ENCODE data around the gene BAAT. TPM values are rescaled to one million over a fixed set of nuclear protein-coding genes. Genes with fewer than 3 reads are reported as not detected.

Gene BAAT
- total RNA-seq, 1 donor from 2014 or later = 0.22 TPM

DNA sequence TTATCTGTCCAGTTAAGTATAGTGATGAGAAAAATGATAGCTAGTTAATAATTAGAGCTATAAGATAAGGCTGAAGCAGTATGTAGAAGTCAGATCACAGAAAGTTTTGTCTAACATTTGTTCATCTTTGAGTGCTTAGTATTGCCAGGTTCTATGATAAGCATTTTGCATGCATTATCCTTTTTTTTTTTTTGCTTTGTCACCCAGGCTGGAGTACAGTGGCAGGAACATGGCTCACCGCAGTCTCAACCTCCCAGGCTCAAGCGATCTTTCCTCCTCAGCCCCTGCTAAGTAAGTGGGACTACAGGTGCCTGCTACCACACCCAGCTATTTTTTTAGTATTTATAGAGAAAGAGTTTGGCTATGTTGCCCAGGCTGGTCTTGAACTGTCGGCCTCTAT lies 17.5 kb downstream of the BAAT start:
- intact Hi-C loops (cut with DNase I) = no loop called here
- no peak for DNase-seq (ENCODE audit: low spot score)

DNA sequence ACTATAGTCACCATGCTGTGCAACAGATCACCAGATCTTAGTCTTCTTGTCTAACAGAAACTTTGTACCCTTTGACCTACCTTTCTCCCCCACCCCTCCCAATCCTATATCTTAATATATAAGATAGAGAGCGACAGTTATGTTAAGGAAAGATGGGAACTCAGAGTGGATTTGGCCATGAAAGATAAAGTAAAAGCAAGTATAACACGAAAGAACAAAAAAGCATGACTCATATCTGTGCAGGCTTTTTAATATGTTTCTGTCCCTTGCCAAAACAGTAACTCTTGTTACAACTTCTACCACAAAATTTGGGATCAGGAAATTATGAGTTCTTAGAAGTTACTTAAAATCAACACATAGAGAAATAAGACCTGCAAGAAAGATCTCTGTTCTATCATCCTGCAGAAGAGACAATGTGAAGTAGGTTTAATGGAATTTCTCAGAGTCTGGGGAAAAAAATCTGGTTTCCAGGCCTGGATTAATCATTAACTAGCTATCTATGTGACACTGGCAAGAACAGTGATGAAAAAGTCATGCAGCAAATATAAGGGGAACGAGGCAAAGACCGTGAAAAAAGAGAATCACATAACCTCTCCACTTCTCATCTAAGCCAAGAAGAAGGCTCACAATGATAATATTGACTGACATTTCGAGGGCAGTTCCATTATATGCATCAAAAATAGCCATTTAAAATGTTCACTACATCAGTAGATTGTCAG lies 18.6 kb downstream of the BAAT start:
- intact Hi-C loops (cut with DNase I) = no loop called here
- DNase-seq (ENCODE audit: low spot score) = no peak

- DNase-seq (ENCODE audit: low spot score) = no peak
- intact Hi-C loops (cut with DNase I) = no loop called here
These were observed 19.6 kb downstream of the BAAT start for GRCh38 chr9:101365181-101365580.

DNA sequence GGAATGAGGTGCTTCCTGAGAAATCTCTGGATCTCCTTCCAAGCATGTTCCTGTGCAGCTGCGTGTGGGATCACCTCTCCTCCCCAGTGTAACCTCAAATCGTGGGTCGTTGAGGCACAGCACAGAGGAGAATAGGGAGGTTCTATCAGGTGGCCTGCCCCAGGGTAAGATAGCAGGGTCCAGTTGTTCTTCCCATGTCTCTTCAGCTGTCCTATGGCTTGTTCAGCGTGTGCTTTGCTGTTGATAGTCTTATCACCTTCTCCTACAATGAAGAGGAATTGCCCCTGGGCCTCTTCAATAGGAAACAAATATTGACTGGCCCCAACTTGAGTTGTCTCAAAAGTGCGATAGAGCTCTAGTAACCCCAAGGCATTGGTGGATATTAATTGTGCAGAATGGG lies 22.4 kb downstream of the BAAT start:
- no peak for DNase-seq (ENCODE audit: low spot score)
- intact Hi-C loops (cut with DNase I) = no loop called here

DNA sequence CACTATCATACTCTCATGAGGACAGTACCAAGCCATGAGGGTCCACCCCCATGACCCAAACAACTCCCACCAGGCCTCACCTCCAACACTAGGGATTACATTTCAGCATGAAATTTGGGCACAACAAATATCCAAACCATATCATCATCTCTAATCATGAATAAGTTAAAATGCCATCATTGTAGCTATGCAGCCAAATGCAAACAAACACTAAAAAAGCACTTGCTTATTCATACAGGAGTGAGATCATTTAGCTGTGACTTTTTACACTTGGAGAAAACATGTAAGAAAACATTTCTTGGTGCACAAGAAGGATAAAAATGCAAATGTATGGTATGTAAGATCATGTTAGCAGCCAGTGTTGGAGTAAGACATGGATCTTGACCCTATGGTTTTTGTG lies 24.2 kb downstream of the BAAT start:
- DNase-seq (ENCODE audit: low spot score) = no peak
- intact Hi-C loops (cut with DNase I) = no loop called here

- no peak for DNase-seq (ENCODE audit: low spot score)
- intact Hi-C loops (cut with DNase I) = no loop called here
These were observed 25.1 kb downstream of the BAAT start for GRCh38 chr9:101359679-101360078.

DNA sequence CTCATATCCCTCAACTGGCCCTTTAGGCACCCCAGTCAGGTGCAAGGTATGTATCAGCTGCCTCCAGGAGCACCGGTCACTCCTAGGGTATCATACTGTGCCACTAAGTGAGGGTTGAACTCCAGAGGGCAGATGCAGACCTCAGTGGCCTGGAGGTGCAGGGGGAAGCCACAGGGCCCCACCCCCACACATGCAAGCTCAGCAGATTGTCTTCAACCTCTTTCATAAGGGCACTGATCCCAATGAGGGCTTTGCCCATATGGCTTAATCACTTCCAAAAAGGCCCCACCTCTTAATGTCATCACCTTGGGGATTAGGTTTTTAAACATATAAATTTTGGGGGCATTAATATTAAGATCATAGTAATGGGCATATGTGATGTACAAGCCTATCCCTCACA lies 28.2 kb downstream of the BAAT start:
- DNase-seq (ENCODE audit: low spot score) = no peak
- intact Hi-C loops (cut with DNase I) = no loop called here

- no peak for DNase-seq (ENCODE audit: low spot score)
- intact Hi-C loops (cut with DNase I) = no loop called here
These were observed 29.8 kb downstream of the BAAT start for GRCh38 chr9:101354765-101355708.

- intact Hi-C loops (cut with DNase I) = no loop called here
- no peak for DNase-seq (ENCODE audit: low spot score)
These were observed 30.6 kb downstream of the BAAT start for GRCh38 chr9:101354143-101354764.

DNA sequence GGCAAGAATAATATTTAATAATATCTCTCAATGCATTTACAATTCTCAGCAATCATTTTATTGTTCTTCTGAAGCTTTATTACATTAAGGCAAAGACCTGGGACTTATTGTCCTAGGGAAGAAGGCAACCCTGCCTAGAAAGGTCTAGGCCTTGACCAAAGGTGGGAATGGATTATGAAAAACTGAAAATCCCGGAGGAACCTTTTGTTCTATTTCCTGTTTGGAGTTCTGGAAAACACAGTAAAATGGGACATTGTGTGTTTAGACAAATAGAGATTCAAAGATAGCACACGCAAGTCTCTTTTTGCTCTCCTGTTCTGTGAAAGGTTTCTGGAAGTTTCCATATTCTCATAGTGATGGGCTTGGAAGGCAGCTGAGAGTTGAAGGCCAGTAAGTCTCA lies 31.1 kb downstream of the BAAT start:
- no peak for DNase-seq (ENCODE audit: low spot score)
- intact Hi-C loops (cut with DNase I) = no loop called here

DNA sequence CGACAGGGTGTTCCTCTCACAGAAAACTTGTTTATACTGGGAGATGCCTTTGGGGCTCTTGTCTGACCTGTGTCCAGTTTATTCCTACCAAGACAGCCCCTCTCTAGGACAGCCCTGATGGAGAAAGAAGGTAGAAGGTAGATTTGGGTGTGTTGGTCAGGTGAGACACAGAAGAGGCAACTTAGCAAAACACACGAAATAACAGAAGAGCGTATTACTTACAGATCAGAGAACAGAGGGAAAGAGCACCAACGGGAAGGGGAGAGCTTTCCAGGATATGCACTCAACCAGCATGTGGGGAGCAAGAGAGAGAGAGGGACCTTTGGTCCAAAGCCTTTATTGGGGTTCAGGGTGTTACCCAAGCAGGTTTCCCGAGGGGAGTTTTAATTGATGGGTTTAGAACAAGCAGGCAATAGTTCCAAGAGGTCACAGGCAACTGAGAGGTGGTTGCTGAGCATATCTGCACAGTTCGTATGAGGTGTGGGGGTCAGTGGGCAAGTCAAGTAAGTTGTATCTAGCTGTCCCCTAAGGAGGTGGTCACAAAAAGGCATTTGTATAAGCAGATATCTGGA lies 31.8 kb downstream of the BAAT start:
- intact Hi-C loops (cut with DNase I) = no loop called here
- no peak for DNase-seq (ENCODE audit: low spot score)

DNA sequence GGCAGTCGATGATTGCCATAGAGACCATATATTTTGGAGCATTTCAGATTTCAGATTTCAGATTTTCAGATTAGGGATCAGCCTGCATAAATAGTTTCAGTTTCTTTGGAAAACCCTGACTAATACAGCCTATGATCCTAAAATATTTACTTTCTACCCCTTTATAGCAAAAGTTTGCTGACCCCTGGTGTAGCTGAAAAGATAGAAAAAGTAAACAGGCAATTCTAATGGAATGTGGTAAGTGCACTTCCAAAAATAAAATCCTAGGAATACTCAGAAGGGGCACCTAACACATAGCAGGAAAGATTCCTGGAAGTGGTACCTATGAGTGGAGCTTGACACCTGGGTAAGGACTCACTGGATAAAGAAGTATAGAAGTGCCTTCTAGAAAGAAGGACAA lies 34.5 kb downstream of the BAAT start:
- DNase-seq (ENCODE audit: low spot score) = no peak

GRCh38 chr9:101342595-101342994 lies 42.2 kb downstream of the BAAT start:
- DNase-seq (ENCODE audit: low spot score) = no peak
- intact Hi-C loops (cut with DNase I) = no loop called here

More for the DNA sequence above, 34.5 kb downstream of the BAAT start:
- intact Hi-C loops (cut with DNase I) = no loop called here

GRCh38 chr9:101341958-101342357 lies 42.8 kb downstream of the BAAT start:
- DNase-seq (ENCODE audit: low spot score) = no peak
- intact Hi-C loops (cut with DNase I) = no loop called here

GRCh38 chr9:101337237-101337636 lies 47.6 kb downstream of the BAAT start:
- DNase-seq (ENCODE audit: low spot score) = no peak
- intact Hi-C loops (cut with DNase I) = no loop called here

GRCh38 chr9:101336091-101336490 lies 48.7 kb downstream of the BAAT start:
- intact Hi-C loops (cut with DNase I) = no loop called here
- no peak for DNase-seq (ENCODE audit: low spot score)

DNA sequence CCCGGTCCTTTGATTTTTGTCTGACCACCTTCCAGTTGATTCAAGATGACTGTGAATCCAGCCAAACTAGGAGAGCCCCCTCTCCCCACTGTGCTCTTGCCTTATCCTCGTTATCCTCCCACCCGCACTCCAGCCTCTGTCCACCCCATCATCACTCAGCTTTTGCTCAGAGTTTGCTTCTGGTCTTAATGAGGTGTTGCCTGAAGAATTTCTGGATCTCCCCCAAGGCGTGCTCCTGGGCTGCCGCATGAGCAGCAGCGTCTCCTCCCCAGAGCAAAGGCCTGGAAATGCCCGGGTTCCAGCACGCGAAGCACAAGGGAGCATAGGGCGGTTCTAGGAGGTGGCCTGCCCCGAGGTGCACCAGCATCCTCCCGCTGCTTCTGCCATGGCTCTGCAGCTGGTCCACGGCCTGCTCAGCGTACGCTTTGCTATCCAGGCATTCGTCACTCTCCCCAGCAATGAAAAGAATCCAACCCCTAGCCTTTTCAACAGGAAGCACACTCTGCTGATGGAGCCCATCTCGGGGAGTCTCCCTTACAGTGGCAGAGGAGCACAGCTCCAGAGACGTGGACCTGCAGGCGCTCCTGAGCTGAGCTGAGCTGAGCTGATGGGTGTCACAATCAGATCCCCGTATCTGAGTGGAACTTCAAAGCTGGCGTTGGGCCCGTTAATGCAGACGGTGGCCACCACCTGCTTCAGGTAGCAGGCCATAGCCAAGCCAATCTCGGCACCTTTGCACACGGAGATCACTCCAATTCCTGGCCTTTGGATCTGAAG lies 50.7 kb downstream of the BAAT start:
- intact Hi-C loops (cut with DNase I) = no loop called here
- DNase-seq (ENCODE audit: low spot score) = no peak

- intact Hi-C loops (cut with DNase I) = no loop called here
- no peak for DNase-seq (ENCODE audit: low spot score)
These were observed 51.3 kb downstream of the BAAT start for GRCh38 chr9:101333490-101333889.

DNA sequence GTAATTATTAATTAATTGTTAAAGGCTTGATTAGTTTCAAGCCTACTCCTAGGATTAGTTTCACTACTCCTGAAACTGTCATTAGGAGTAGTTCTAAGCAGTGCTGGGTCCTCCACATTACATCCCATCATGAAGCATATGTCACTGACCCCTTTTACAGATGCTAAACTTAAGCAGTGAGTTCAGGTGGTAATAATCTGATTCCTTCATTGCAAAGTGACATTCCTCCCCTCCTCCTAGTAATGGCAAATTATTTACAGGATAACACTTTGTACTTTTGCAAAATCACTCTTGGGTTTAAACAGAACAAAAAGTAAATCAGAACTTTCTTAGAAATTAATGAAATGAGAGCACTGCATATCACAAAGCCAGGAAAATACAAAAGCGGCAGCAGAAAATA lies 52.4 kb downstream of the BAAT start:
- DNase-seq (ENCODE audit: low spot score) = no peak

More for the DNA sequence above, 52.4 kb downstream of the BAAT start:
- intact Hi-C loops (cut with DNase I) = no loop called here
